UCSD-AML1 (cell line): Measurements from ENCODE around the gene NMNAT3.

Source experiments
- DNase-seq: peaks from one replicate; lab custom pipeline; 2025; ENCODE audit not compliant: unreplicated experiment; lab: John Stamatoyannopoulos, UW

The NMNAT3 gene

DNA sequence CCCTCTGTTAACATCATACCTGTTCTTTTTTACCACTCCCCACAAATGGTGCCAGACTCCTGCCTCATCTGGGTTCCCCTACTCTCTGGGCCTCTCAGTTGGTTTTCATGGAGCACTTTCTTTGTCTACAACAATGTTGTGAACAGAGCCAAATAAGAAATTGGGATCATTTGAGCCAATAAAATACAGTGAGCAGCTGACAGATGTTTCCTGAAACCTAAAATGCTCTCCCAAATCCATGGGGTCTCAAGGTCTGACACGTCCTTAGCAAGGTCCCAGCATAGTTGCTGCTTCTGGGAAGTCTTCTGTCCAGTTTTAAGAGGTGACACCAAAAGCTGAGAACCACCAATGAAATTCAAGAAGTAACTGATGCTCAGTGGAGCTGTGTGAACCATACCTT is 1.7 kb downstream of the NMNAT3 start:
- DNase-seq = no peak

DNA sequence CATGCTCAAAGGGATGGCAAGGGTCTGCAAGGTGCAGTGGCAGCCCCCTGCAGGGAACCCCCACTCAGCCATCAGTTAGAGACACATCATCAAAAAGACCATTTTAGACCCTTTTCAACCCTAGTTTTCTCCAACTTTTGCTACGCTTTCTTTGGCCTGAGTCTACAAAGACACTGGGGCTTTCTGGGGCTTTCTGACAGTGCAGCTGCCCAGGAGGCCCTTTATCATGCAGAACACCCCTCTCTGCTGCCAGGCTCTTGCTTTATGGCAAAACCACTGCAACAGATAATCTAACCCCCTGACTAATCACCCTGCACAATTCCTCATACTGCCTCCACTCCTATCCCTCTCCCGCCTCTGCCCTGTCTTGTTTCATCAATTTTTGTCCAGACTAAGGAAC is 2.4 kb downstream of the NMNAT3 start:
- no peak for DNase-seq

DNA sequence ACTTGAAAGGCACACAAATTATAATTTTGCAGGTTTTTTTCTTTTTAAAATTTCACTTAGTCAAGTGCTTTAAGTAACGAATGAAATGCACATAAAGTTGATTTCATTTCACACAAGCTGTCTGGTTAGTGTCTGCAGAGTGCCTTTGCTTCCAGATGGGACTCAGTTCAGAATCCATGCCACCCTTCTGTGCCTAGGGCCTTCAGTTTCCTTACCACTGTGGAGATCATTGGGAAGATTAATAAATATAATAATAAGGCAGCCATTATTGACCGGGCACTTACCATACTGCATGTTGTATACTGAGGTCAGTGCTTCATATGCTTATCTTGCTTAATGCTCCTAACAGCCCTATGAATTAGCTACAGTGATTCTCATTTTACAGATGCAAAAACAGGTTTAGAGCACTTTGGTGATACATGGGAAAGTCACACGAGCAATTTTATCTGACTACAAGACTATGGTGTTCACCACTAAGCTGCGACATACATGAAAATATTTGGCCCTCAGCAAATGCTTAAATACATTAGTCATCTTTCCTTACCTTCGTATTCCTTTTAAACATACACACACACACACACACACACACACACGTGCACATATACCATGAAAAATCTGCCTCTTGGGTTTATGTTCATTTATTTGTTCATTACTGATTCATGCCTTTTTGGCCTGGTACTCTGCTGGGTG is 3.1 kb downstream of the NMNAT3 start:
- DNase-seq = no peak

DNA sequence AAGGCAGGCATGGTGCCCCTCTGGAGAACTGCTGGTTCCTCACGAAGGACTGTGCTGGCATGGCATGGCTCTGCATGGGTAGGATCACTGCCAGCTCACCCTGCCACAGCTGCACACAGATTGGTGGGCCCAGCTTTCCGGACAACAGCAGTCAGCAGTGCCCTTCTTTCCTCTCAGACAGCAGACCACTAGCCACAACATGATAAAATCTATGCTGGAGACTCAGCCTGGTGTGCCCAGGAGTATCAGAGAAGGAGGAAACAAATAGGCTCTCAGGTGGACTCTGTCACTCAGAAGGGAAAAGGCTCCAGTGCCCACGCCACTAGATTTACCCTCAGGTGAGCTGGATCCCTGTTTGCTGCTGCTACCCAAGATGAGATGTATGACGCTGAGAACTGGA is 4.9 kb downstream of the NMNAT3 start:
- DNase-seq = no peak

DNA sequence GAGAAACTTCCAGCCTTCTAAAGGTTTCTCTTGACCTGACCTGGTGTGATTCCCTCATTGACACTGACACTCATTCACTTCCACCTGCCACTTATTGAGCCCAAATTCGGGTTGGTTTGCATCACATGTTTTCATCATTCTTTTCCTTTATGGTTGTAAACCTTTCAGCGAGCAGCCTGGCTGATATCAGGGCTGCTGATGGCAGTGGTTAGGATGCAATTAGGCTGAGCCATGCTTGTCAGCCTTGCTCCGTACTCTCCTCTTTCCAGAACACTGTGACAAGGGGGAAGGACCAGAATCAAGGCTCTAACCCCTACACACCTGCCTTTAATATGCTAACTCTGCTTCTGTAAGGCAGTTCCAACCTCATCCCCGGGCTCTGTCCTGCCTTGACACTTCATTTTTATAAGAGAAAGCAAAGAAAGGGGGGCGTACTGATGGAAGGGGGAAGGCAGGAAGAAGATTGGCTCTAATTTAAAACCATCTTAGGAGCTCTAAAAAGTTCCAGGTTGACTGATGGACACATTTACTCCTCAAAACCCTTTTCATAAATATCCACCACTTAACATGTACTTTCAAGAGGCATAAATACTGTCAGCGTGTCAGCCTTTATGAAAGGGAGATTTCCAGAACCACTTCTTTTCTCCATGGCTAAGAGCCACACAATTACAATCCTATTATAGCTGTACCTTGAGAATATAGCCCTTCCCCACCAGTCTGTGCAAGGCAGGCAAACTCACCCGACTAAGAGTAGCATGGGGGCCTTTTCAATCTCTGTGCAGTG is 5.7 kb downstream of the NMNAT3 start:
- DNase-seq = no peak

DNA sequence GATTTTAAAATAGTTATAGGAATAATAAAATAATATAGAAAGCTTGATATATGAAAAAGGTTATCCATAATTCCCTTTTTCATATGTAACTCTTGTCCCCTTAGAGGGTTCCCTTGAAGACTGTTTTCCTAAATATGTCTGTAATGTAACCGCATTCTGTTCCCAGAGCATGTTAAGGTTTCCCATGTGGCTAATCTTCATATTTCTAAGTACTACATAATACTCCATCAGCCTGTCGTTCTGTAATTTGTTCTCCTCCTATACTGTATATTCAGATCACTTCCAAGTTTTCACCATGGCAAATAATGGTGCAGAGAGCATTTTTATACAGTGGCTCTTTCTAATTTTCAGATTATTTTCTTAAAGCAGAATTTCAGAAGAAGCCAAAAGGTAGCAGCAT is 6.7 kb downstream of the NMNAT3 start:
- DNase-seq = no peak

DNA sequence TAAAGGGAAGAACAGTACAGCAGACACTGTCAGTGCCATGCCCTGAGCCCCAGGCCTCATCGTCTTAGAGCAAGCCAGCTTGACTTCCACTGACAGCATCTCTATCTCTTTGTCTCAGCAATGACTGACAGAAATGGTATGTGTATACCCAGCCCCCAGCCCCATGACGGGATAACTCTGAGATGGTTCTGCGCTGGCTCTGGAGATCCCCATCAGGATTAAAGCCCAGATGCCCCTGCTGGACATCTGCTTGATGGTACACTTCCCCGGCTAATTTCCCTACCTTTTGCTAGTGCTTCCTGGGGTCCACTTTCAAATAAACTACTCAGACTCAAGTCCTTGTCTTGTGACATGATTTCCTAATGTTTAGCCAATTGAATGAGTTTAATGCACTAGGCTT is 7.6 kb downstream of the NMNAT3 start:
- no peak for DNase-seq

DNA sequence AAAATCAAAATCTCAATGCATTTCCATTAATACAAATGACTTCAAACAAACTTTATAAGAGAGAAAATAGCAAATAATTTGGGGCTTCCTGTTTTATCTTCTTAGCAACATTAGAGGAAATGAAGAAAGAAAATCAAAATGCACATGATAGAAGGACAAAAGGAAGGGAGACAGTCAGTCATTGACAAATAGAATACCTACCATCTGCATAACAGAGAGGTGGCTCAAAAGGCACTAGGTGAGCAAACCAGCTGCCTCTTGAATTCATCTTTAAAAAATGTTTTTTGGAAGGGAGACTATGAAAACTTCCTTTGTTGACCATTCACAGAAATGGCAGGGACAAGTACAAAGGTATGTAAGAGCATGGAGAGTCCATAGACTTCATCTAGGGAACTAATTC is 9.4 kb downstream of the NMNAT3 start:
- no peak for DNase-seq

DNA sequence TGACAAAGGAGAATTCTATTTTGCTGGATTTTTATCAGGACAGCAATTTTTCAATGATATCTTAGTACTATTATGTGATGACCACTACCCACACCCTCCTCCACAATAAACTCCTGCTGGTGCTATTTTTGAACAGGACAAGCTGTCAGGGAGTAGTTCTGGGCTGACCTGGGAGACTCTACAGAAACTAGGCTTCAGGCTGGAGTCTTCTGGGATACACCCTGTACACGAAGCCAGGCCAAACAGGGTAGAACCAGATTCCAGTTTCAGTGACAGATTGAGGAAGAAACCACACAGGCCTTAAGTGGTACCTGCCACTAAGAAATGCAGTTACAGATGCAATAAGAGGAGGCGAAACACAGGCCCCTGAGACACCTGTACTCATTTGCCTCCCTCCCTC is 12.8 kb downstream of the NMNAT3 start:
- DNase-seq = no peak

DNA sequence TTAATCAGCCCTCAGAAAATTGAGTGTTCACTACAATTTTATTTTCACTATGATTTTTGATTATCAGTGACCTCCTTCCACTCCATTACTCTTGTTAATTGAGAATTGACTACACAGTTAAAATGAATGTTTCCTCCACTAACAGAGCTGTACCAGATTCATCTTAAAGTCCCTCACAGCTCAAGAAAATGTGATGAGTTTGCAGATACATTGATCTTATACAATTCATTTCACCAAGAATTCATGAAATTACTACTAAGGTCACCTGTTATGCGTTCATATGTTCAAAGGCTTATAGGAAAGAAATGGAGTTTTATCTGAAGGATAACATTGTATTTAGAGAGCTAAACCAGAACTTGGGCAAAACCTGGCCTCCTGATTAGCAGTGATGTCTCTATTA is 17.5 kb downstream of the NMNAT3 start:
- DNase-seq = no peak

DNA sequence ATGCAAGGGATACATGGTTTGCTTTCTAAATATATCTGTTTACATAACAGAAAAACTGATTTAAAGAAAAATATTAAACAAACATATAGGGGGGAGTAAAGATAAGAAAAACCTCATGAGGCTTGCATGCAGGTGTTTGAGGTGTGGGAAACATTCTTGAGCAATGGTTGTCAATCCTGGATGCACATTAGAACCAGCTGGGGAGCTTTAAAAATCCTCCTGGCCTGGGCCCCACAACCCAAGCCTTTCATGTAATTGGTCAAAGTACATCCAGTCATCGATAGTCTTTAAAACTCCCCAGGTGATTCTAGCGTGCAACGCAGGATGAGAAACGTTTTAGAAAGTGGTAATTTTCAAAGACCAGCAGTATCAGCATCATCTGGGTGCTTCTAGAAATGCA is 18.3 kb downstream of the NMNAT3 start:
- DNase-seq = no peak

DNA sequence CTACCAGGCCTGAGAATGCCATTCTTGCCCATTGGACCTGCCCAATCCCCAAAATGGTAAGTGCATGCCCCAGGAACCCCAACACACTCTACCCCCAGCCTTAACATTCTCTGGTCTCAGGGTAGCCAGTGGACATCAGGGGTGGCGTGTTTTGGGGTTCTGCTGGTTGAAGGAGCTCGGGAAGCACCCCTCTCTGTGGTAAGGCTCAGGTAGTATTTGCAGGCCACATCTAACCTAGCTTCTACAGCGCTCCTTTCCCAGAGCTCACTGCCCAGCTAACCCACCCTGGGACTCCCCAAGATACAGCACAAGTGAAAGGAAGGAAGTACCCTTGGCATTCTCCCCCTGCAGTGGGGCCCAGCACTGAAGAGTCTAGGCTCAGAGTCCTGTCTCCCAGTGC is 19.8 kb downstream of the NMNAT3 start:
- no peak for DNase-seq

DNA sequence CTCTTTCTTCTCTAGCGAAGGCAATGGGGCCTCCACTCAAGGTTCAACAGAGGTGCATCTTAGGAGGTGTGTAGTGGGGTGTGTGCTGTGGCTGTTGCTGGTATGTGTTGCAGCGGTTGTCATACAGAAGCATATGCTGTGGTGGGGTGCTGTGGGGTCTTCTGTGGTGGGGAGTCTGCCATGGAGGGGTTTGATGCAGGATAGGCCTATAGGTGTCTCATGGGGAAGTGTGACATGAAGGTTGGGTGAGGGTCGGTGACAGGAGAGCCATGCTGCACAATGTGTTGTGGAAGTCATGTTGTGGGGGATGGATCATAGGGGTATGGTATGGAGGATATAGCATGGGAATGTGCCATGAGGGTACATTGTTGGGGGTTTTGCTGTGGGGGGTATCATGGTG is 20.3 kb downstream of the NMNAT3 start:
- no peak for DNase-seq

DNA sequence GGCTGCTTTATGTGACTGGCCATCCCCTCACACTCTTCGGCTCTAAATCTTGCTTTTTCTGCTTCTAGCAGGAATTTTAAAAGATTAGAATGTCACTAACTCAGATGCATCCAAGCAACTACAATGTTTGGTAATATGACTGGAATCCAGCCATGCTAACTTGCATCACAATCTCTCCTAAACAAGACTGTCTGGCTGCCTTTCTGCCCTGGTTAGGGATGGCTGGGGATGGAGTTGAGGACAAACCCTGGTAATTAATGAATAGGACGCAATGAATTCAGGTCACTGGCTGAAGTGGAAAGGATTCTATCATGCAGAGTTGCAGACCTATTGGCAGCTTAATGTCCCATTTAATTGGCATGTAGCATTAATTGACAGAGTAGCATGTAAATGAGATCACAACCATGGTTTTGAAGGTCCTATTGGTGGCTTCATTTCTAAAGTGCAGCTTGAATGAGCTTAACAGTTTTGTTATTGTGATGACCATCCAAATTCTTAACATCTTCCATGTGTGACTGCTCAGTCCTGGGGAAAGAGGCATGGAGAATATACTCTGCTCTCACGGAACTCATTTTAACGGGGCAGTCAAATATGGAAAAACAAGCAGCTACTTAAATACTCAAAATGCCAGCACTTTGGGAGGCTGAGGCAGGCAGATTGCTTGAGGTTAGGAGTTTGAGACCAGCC is 21.7 kb downstream of the NMNAT3 start:
- no peak for DNase-seq

DNA sequence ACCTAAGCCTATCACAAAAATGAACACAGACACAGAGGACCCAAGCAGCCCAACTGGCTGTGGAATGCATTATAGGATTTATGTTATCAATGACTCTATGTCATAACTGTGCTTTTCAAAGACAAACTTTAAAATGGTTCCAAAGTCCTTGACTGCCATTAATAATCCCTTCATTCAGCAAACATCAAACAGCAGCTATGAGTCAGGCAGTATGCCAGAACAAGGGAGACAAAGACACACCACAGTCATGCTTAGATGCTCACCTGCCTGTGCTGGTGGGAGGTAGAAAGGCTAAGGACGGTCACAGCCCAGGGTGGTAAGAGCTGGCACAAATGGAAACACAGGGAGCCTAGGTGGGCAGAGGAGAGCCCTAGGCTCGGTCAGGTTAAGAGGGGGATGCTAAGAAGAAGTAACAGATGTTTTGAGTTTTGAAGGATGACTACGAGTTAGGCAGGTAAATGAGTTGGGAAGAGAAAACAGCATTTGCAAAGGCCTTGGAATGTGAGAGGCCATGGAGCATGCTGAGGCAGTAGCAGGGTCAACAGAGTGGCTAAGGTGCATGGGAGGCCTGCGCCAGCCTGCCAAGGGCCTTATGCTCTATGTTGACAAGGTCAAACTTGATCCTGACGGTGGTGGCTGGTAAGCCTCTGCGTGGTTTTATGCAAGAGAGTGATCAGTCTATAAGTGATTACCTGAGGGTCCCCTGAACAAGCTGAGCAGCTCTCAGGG is 23.0 kb downstream of the NMNAT3 start:
- DNase-seq = no peak

DNA sequence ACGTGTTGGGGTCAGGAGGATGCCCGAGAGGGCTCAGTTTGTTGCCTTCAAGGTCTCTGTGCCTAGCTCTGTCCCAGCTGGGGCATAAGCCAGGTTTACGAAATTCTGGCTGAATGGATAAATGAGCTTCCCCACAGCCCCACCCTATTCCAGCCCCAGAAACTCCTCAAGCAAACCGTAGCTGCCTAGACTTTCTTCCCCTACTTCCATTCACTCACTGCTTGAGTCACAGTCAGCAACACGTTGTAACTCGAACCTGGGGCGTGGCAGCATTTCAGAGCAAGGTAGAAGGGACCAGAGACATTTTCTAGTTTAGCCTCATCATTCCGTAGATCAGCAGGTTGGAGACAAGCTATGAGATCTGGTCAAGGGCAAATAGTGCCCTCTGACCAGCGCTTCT is 24.2 kb downstream of the NMNAT3 start:
- no peak for DNase-seq

DNA sequence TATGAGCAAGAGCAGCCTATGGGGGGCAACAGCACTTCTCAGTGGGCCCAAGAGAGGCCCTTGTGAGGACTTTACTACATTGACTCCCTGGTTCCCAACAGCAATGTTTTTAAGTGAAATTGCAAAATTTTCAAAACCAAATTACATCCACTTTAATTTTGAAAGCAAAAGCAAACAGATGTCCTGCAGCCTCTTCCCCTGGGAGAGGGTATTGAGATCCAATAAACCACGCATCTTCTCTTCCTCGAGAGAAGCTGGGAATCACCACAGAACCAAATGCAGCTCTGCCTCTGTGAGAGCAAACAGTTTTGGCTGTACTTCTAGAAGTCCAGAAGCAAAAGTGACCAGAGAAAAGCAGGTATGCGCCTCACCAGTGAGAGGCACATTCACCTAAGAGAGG is 25.2 kb downstream of the NMNAT3 start:
- DNase-seq = no peak

DNA sequence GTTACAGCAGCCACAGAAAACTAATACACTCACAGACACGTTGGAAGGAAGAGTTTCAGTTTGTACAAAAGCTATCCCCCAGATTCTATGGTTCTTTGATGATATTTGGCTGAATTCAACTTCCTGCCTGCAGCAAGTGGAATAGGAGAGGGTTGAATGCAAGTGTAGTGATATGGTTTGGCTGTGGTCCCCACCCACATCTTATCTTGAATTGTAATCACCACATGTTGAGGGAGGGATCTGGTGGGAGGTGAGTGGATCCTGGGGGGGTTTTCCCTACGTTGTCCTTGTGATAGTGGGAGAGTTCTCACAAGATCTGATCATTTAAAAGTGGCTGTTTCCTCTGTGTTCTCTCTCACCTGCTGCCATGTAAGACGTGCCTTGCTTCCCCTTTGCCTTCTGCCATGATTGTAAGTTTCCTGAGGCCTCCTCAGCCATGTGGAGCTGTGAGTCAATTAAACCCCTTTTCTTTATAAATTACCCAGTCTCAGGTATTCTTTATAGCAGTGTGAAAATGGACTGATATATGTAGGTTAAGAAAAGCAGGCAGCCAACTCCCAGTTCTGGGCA is 29.8 kb downstream of the NMNAT3 start:
- no peak for DNase-seq

DNA sequence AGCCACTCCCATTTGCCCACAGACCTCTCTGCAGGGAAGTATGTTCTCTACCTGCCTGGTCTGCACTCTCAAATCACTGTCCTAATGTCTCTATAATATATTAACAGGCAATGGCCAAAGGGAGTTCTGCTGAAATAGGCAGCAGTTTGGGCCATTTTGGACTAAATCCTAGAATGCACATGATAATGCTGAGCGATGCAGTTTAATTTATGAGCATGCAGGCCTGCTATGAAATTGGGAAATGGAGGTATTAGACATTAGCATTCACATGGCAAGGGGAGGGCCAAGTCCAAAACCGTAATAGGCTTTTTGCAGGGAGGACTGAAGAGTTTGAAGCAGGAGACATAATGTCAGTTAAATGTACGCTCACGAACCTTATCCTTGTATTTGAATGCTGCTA is 31.3 kb downstream of the NMNAT3 start:
- DNase-seq = no peak

DNA sequence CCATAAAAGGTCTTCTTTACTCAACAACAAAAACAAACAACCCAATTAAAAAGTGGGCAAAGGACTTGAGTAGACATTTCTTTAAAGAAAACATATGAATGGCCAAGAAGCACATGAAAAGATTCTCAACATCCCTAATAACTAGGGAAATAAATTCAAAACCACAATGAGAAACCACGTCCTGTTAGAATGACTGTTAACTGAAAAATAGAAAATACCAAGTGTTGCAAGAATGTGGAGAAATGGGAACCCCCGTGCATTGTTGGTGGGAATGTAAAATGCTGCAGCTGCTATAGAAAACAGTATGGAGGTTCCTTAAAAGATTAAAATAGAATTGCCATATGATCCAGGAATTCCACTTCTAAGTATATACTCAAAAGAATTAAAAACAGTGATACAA is 34.8 kb downstream of the NMNAT3 start:
- no peak for DNase-seq

DNA sequence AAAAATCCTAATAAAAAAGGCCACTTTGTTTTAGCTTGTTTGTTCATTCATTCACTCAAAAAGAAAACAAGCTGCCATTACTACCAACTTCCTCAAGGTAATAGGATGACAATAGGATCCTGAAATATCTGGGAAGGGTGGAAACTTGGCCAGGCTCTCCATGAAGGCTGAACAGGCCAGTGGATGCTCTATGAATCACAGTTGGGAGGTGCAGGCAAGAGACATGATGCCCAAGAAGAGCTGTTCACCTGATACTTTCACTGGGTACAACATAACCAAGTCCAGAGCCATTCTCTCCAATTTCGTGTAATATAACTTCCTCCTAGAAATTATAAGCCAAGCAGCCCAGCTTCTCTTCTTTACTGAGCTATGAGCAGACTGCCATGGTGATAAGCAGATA is 37.3 kb downstream of the NMNAT3 start:
- no peak for DNase-seq
